T1000 (cell line): ENCODE results near the gene SDCCAG8.

Experiments used
- DNase-seq: peaks from one replicate; lab custom pipeline; 2025; ENCODE audit warnings: mixed read lengths; lab: John Stamatoyannopoulos, UW

Gene SDCCAG8

GRCh38 chr1:243254233-243254926, 1.5 kb upstream of the SDCCAG8 start:
- DNase-seq = peak; percentile 29

- DNase-seq = peak; percentile 86
Observed at GRCh38 chr1:243254927-243255790, 682 bp upstream of the SDCCAG8 start, which contains the start of gene CEP170. Gene CEP170, minus strand, starts transcription at chr1:243255281. Its CDS starts 30,001 bp downstream, at chr1:243225280.

GRCh38 chr1:243256590-243256989, 749 bp downstream of the SDCCAG8 start:
- no peak for DNase-seq

- DNase-seq = no peak
Observed at GRCh38 chr1:243257189-243257588, 1.3 kb downstream of the SDCCAG8 start.

GRCh38 chr1:243258731-243259130, 2.9 kb downstream of the SDCCAG8 start:
- DNase-seq = no peak

- no peak for DNase-seq
Observed at GRCh38 chr1:243260221-243260880, 4.5 kb downstream of the SDCCAG8 start.

GRCh38 chr1:243261390-243261789, 5.5 kb downstream of the SDCCAG8 start:
- DNase-seq = no peak

- DNase-seq = no peak
Observed at GRCh38 chr1:243264717-243265116, 8.9 kb downstream of the SDCCAG8 start.

GRCh38 chr1:243266231-243266630, 10.4 kb downstream of the SDCCAG8 start:
- DNase-seq = no peak

- no peak for DNase-seq
Observed at GRCh38 chr1:243267471-243267880, 11.6 kb downstream of the SDCCAG8 start.

GRCh38 chr1:243267914-243268653, 12.2 kb downstream of the SDCCAG8 start:
- no peak for DNase-seq

GRCh38 chr1:243268751-243269460, 13.1 kb downstream of the SDCCAG8 start:
- DNase-seq = no peak

- DNase-seq = no peak
Observed at GRCh38 chr1:243269461-243269801, 13.6 kb downstream of the SDCCAG8 start.

GRCh38 chr1:243270097-243270864, 14.4 kb downstream of the SDCCAG8 start:
- no peak for DNase-seq

- no peak for DNase-seq
Observed at GRCh38 chr1:243271996-243272395, 16.2 kb downstream of the SDCCAG8 start.

GRCh38 chr1:243272401-243272800, 16.6 kb downstream of the SDCCAG8 start:
- no peak for DNase-seq

- DNase-seq = no peak
Observed at GRCh38 chr1:243273506-243273905, 17.7 kb downstream of the SDCCAG8 start.

GRCh38 chr1:243273945-243274344, 18.1 kb downstream of the SDCCAG8 start:
- DNase-seq = no peak

- DNase-seq = no peak
Observed at GRCh38 chr1:243275316-243275715, 19.5 kb downstream of the SDCCAG8 start.

- DNase-seq = no peak
Observed at GRCh38 chr1:243280571-243281129, 24.8 kb downstream of the SDCCAG8 start.
